Measurements from ENCODE around the gene PPP1R27. TPM values are rescaled to one million over a fixed set of nuclear protein-coding genes. Genes with fewer than 3 reads are reported as not detected.

Gene PPP1R27
- total RNA-seq, 4 donors from 2014 or later: 2.6 TPM; not detected in 3

DNA sequence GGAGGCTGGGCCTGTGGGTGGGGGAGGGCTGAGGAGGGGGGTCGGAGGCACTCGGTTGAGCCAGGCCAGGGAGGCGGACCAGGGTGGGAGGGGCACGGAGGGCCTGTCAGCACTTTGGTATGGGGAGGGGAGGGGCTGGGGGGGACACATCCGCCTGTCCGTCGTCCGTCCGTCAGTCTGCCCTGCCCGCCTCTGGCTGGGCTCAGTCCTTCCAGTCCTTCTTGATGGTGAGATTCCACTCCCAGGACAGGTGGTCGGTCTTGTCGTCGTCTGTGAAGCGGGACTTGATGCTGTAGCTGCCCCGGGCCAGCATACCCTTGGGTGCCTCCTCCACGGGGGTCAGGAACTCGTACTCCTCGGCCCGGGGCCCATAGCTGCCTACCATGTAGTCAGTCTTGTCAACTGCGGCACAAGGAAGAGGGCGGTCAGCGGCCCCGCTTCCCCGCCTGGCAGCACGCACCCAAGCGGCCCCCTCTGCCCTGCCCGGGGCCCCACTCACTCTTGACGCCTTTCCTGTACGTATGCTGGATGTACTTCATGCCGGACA lies 33.9 kb upstream of the PPP1R27 start:
- H3K4me1 ChIP-seq: peaks cover 0 to 71% (median 40%) of the 10 kb centered on the region in 4 donors
- H3K9me3 ChIP-seq: no peaks in the 10 kb centered on the region
- H3K4me3 ChIP-seq: peak overlapping the region in 2 of 4 donors; percentile 91 to 97
- no peaks in the 10 kb centered on the region for H3K27me3 ChIP-seq
- peak overlapping the region; percentile 23 to 99 (median 93) for H3K27ac ChIP-seq
- WGBS, 2 donors: 57 to 87% methylated on average over 10 to 30 of the region's 30 CpGs
- DNase-seq (ENCODE audit: low spot score in 2 of 2): no peak
- TF ChIP-seq, protein P1, sequence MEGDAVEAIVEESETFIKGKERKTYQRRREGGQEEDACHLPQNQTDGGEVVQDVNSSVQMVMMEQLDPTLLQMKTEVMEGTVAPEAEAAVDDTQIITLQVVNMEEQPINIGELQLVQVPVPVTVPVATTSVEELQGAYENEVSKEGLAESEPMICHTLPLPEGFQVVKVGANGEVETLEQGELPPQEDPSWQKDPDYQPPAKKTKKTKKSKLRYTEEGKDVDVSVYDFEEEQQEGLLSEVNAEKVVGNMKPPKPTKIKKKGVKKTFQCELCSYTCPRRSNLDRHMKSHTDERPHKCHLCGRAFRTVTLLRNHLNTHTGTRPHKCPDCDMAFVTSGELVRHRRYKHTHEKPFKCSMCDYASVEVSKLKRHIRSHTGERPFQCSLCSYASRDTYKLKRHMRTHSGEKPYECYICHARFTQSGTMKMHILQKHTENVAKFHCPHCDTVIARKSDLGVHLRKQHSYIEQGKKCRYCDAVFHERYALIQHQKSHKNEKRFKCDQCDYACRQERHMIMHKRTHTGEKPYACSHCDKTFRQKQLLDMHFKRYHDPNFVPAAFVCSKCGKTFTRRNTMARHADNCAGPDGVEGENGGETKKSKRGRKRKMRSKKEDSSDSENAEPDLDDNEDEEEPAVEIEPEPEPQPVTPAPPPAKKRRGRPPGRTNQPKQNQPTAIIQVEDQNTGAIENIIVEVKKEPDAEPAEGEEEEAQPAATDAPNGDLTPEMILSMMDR (IDR thresholded peaks at IDR 0.05): no peak
- TF ChIP-seq EP300 (IDR thresholded peaks at IDR 0.05) (no peak), POLR2A (IDR thresholded peaks at IDR 0.05) (no peak)
- peaks cover 0 to 56% (median 17%) of the 10 kb centered on the region in 3 donors for H3K36me3 ChIP-seq

DNA sequence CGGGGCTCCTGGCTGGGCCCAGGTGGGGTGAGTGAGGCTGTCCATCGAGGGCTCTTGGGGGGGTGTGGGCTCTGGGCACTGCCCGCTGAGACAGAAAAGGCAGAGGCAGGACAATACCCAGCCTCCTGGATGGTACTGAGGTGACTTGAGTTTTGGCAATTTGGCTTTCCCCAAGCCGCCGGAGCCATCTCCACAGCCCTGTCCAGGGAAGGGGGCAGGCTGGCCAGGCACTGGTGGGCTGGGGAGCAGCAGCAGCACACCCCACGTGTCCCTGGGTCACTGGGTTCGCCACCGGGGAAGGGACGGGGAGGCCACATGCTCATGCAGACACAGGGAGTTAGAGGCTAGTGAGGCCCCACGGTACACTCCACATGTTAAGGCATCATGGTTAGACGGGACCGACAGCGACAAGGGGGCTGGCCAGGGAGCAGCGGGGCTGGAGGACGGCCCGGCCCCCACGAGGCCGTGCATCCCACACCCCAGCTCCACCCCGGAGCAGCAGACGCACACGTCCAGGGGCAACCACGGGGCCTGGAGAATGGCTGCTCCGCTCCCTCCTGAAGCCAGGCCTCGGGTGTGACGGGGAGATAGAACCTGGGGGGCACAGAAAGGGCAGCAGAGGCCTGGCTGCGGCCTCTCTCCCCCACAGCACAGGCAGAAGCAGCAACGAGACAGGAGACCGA lies 33.3 kb upstream of the PPP1R27 start:
- peak in 1 of 2 donors; percentile 4 for TF ChIP-seq EP300 (IDR thresholded peaks at IDR 0.05)
- no peak for TF ChIP-seq POLR2A (IDR thresholded peaks at IDR 0.05)
- Histone ChIP-seq H3K27ac (peak overlapping the region in 3 of 4 donors; percentile 73 to 99 (median 88)), H3K36me3 (peaks cover 0 to 63% (median 17%) of the 10 kb centered on the region in 3 donors), H3K4me1 (peaks cover 0 to 71% (median 36%) of the 10 kb centered on the region in 4 donors), H3K4me3 (no peak overlapping the region), H3K27me3 (no peaks in the 10 kb centered on the region), H3K9me3 (no peaks in the 10 kb centered on the region)
- WGBS, 2 donors: 54 to 62% methylated on average over 13 to 26 of the region's 28 CpGs
- DNase-seq (ENCODE audit: low spot score in 2 of 2): no peak

DNA sequence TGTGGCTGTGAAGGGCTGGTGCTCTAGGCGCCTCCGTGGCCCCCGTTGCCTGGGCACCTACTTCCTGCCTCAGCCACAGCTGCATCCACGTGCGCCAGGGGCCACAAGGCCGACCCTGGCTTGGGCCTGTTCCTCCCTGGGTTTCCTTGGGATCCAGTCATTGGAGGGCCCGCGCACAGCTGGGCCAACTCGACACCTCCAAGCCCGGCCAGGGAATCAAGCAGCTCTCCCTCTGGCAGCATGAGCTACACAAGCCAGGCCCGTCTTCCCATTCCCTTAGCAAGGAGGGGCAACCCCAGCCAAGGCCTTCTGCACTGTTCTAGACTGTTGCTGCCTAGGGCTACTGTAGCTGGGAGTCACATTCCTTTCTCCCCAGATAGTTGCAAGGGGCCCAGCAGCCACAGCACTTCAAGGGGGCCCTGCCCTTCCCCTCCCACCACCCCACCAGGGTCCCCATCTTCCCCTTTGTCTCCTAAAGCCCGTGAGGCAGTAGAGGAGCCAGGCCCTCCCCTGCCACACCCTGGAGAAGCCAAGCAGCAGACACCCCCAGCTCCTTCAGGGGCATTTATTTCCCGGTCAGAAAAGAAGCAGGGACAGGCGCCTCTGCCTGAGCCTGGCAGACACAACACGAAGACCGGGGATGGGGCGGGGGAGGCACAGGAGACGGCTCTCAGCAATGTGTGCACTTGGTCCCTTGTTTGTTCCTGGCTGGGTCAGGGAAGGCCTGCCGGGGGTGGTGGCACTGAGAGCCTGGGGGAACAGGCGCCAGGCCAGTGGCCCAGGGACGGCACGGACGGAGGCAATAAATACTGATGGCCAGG lies 32.5 kb upstream of the PPP1R27 start:
- Histone ChIP-seq H3K9me3 (no peaks in the 10 kb centered on the region), H3K36me3 (peaks cover 0 to 65% (median 17%) of the 10 kb centered on the region in 3 donors), H3K27ac (peak overlapping the region in 3 of 4 donors; percentile 73 to 99 (median 88)), H3K4me1 (peaks cover 0 to 71% (median 33%) of the 10 kb centered on the region in 4 donors), H3K27me3 (no peaks in the 10 kb centered on the region), H3K4me3 (no peak overlapping the region)
- TF ChIP-seq, protein P1 (IDR thresholded peaks at IDR 0.05): no peak
- TF ChIP-seq POLR2A (IDR thresholded peaks at IDR 0.05) (no peak), EP300 (IDR thresholded peaks at IDR 0.05) (no peak)
- WGBS, 2 donors: 50 to 51% methylated on average over 22 to 23 of the region's 23 CpGs
- DNase-seq (ENCODE audit: low spot score in 2 of 2): no peak

DNA sequence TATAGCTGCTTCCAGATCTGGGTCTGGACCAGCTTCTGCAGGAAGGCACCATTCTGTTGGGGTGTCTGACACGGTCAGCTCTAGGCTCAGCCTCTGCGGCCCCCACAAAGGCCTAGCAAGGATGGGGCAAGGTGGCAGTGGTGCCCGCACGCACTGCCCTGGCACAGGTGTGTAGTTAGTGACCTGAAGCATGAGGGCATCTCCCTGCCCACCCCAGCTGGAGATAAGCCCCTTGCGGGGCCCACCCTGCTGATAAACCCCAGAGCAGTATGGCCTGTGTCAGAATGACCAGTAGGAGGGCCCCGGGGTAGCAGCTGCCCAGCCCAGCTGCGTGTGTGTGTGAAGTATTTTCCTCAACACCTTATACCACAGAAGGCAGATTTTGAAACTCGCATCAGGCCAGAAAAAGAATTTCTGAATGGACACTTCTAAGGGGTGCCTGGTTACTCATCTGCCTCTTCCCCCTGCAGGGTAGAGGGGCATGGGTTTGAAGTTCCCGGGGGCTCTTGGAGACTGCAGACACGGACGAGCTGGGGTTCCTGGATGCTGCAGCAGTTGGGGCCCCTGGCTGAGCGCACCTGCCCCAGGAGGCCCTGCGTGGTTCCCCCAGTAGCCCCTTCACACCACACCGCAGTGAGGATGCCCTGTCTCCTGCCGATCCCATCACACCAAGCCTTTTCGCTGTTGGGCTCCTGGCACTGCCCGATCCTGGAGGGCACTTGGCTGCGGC lies 31.8 kb upstream of the PPP1R27 start:
- Histone ChIP-seq H3K27ac (peak overlapping the region in 3 of 4 donors; percentile 73 to 99 (median 88)), H3K36me3 (peaks cover 0 to 65% (median 17%) of the 10 kb centered on the region in 3 donors), H3K4me1 (peaks cover 0 to 75% (median 37%) of the 10 kb centered on the region in 4 donors), H3K9me3 (no peaks in the 10 kb centered on the region), H3K4me3 (no peak overlapping the region), H3K27me3 (no peaks in the 10 kb centered on the region)
- 71 to 74% methylated on average over 14 to 18 of the region's 18 CpGs for WGBS, 2 donors
- no peak for DNase-seq (ENCODE audit: low spot score in 2 of 2)
- TF ChIP-seq EP300 (IDR thresholded peaks at IDR 0.05) (no peak), POLR2A (IDR thresholded peaks at IDR 0.05) (no peak)
- TF ChIP-seq, protein P1 (IDR thresholded peaks at IDR 0.05): no peak

All from tibial nerve (tissue), 4 donors.